Glutamatergic neuron (in vitro differentiated cells): Measurements from ENCODE around the gene PSMB10. TPM values are rescaled to one million over a fixed set of nuclear protein-coding genes. Genes with fewer than 3 reads are reported as not detected.

ENCODE experiments used
- DNase-seq: peaks from one replicate; pipeline ENCODE4 v3.0.0; 2022
- H3K27ac Mint-ChIP-seq: one replicate; pipeline ENCODE4 v1.8.0; 2020; ENCODE audit warnings: mild to moderate bottlenecking, mixed read lengths, inconsistent platforms; ENCODE audit not compliant: unreplicated experiment
- H3K27me3 Mint-ChIP-seq: one replicate; pipeline ENCODE4 v1.8.0; 2020; ENCODE audit warnings: mild to moderate bottlenecking, moderate library complexity, mixed read lengths, inconsistent platforms; ENCODE audit not compliant: unreplicated experiment
- H3K36me3 Mint-ChIP-seq: one replicate; pipeline ENCODE4 v1.8.0; 2020; ENCODE audit warnings: mild to moderate bottlenecking, mixed read lengths, inconsistent platforms; ENCODE audit not compliant: unreplicated experiment
- H3K4me1 Mint-ChIP-seq: one replicate; pipeline ENCODE4 v1.8.0; 2020; ENCODE audit warnings: mild to moderate bottlenecking, low read depth, mixed read lengths, inconsistent platforms; ENCODE audit not compliant: unreplicated experiment
- H3K4me3 Mint-ChIP-seq: one replicate; pipeline ENCODE4 v1.8.0; 2020; ENCODE audit warnings: mild to moderate bottlenecking, mixed read lengths, inconsistent platforms; ENCODE audit not compliant: unreplicated experiment
- H3K9me3 Mint-ChIP-seq: one replicate; pipeline ENCODE4 v1.8.0; 2020; ENCODE audit warnings: mild to moderate bottlenecking, moderate library complexity, mixed read lengths, inconsistent platforms; ENCODE audit not compliant: unreplicated experiment
- CTCF ChIP-seq: fragments of 200-600 bp; sonication (generic); IDR thresholded peaks from one replicate; pipeline ENCODE4 v1.5.0; 2021; ENCODE audit not compliant: partially characterized antibody, unreplicated experiment
- total RNA-seq: library from RNA; stranded (reverse); fragmentation: NEBNext Ultra II Directional; extraction: Animal tissue kit (Norgen Biotek cat#: 25700); gene quantifications from one replicate; pipeline ENCODE4 v1.2.1, GENCODE V29; 2021; ENCODE audit not compliant: unreplicated experiment

The PSMB10 gene
- total RNA-seq, 1 donor from 2014 or later = 11.0 TPM

GRCh38 chr16:67954421-67955196, 18.0 kb upstream of the PSMB10 start:
- H3K4me3 Mint-ChIP-seq = no peak overlapping the region
- H3K27ac Mint-ChIP-seq = no peak overlapping the region
- H3K4me1 Mint-ChIP-seq = no peaks in the 10 kb centered on the region
- no peaks in the 10 kb centered on the region for H3K36me3 Mint-ChIP-seq
- peaks cover 4% of the 10 kb centered on the region for H3K9me3 Mint-ChIP-seq
- peaks cover 3% of the 10 kb centered on the region for H3K27me3 Mint-ChIP-seq
- no peak for DNase-seq
- no peak for TF ChIP-seq CTCF

DNA sequence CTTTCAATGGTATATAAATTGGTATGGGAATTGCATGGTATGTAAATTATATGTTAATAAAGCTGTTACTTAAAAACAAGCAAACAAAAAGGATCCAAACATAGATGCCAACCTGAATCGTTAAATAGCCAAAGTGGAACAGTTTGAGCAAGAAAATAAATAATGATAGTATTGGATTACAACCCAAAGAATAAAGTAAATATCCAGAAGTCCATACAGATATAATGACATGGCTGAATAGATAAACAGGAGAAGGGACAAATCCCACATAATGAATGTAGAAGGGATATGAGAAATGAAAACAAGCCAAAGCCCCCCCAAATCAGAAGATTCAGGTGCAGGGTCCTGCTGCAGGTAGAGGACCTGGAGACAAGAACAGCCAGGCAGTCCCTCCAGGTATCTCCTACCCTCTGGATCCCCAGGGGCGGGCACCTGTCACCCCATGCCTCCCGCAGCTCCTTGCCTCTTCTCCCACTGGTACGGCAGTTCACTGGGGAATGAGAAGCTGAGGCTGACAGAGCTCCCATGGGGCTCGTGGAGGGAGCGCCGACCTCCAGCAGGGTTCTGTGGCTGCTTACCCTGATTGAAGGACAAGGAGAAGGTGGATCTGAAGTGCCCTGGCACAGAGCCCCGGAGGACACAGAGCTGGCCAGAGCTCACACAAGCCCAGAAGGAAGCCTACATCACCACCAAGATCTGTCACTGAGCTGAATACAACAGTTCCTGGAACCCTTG, 17.2 kb upstream of the PSMB10 start:
- no peak overlapping the region for H3K4me3 Mint-ChIP-seq
- TF ChIP-seq CTCF = no peak
- H3K36me3 Mint-ChIP-seq = no peaks in the 10 kb centered on the region
- no peak for DNase-seq
- H3K27ac Mint-ChIP-seq = no peak overlapping the region
- H3K9me3 Mint-ChIP-seq = peaks cover 4% of the 10 kb centered on the region
- H3K4me1 Mint-ChIP-seq = no peaks in the 10 kb centered on the region
- peaks cover 3% of the 10 kb centered on the region for H3K27me3 Mint-ChIP-seq

GRCh38 chr16:67951485-67951884, 14.8 kb upstream of the PSMB10 start:
- Mint-ChIP-seq H3K9me3 (peaks cover 1% of the 10 kb centered on the region), H3K36me3 (no peaks in the 10 kb centered on the region), H3K27me3 (peaks cover 5% of the 10 kb centered on the region), H3K4me1 (no peaks in the 10 kb centered on the region), H3K27ac (no peak overlapping the region), H3K4me3 (no peak overlapping the region)
- DNase-seq = no peak
- TF ChIP-seq CTCF = no peak

- DNase-seq = no peak
- TF ChIP-seq CTCF = no peak
Measured at GRCh38 chr16:67950335-67950843, 13.7 kb upstream of the PSMB10 start.

GRCh38 chr16:67949645-67950044, 13.0 kb upstream of the PSMB10 start:
- Mint-ChIP-seq H3K4me1 (no peaks in the 10 kb centered on the region), H3K27me3 (peaks cover 5% of the 10 kb centered on the region), H3K36me3 (no peaks in the 10 kb centered on the region), H3K9me3 (peaks cover 1% of the 10 kb centered on the region), H3K4me3 (no peak overlapping the region), H3K27ac (no peak overlapping the region)
- DNase-seq = no peak
- TF ChIP-seq CTCF = no peak

More at GRCh38 chr16:67950335-67950843, 13.7 kb upstream of the PSMB10 start:
- no peak overlapping the region for H3K4me3 Mint-ChIP-seq
- H3K9me3 Mint-ChIP-seq = peaks cover 1% of the 10 kb centered on the region
- peaks cover 5% of the 10 kb centered on the region for H3K27me3 Mint-ChIP-seq
- H3K36me3 Mint-ChIP-seq = no peaks in the 10 kb centered on the region
- no peak overlapping the region for H3K27ac Mint-ChIP-seq
- H3K4me1 Mint-ChIP-seq = no peaks in the 10 kb centered on the region
